T-helper 2 cell treated with Interferon-gamma antibody and Interleukin-4, amounts not matched to agents 5 μg/mL and 100 μg/mL, for 36 hours (primary cell): ENCODE measurements around the gene COL18A1.

ENCODE experiments used
- DNase-seq: peaks from one replicate; pipeline ENCODE4 v3.0.0; 2021; ENCODE audit warnings: low spot score
- H3K27ac Mint-ChIP-seq: one replicate; pipeline ENCODE4 v1.8.0; 2021; ENCODE audit warnings: mild to moderate bottlenecking, mixed read lengths
- H3K27me3 Mint-ChIP-seq: one replicate; pipeline ENCODE4 v1.8.0; 2021; ENCODE audit warnings: low read depth, mixed read lengths
- H3K36me3 Mint-ChIP-seq: one replicate; pipeline ENCODE4 v1.8.0; 2021; ENCODE audit warnings: low read depth, mixed read lengths
- H3K4me1 Mint-ChIP-seq: one replicate; pipeline ENCODE4 v1.8.0; 2021; ENCODE audit warnings: low read depth, mixed read lengths
- H3K4me3 Mint-ChIP-seq: one replicate; pipeline ENCODE4 v1.8.0; 2022; ENCODE audit warnings: mild to moderate bottlenecking, moderate library complexity, mixed read lengths
- H3K9me3 Mint-ChIP-seq: one replicate; pipeline ENCODE4 v1.8.0; 2021; ENCODE audit warnings: mixed read lengths

COL18A1 gene

DNA sequence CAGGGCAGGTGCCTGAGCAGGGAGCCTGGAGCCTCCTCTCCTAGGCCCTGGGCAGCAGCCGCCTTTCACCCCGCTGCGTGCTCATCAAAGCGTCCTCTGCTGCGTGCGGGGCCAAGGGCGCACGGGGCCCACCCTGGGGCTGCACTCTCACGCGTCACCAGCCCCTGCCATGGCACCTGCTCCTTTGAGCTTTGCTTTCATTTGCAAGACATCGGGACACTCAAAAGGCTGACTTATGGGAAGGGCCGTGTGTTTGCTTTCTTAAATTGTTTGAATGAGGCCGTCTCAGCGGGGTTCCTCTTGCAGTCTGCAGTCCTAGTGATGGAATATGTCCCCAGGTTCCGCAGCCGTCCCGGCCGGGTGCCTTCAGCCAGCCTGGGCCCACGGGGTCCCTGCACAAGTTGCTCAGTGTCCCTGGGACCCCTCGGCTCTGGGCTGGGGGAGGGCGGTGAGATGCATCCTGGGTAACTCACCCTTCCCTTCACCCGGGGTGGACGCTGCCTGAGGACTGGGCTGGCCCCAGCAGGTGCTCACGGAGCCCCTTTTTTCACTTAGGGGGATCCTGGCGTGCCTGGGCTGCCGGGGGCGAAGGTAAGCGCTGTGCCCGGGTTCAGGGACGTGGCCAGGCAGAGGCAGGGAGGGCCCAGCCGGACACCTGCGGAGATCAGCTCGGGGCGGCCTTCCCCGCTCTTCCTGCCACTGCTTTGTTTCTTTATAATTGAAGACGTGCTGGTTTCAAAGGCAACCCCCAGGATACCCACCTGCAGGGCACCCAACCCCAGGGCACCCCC is 84.2 kb downstream of the COL18A1 start:
- Mint-ChIP-seq H3K27ac (no peak overlapping the region), H3K4me3 (no peak overlapping the region), H3K9me3 (no peaks in the 10 kb centered on the region), H3K36me3 (peaks cover 4% of the 10 kb centered on the region), H3K4me1 (peaks cover 4% of the 10 kb centered on the region), H3K27me3 (no peaks in the 10 kb centered on the region)
- DNase-seq = no peak

DNA sequence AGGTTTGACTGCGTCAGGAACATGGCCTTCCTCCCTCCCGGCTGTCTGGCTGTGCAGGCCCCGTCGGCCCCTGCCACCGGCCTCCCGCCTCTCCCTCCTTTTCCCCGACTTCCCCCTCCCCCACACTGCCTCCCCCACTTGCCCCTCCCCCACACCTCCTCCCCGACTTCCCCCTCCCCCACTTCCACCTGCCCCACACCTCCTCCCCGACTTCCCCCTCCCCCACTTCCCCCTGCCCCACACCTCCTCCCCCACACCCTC is 84.7 kb downstream of the COL18A1 start:
- no peak overlapping the region for H3K4me3 Mint-ChIP-seq
- H3K27ac Mint-ChIP-seq = no peak overlapping the region
- no peaks in the 10 kb centered on the region for H3K36me3 Mint-ChIP-seq
- DNase-seq = no peak
- H3K27me3 Mint-ChIP-seq = no peaks in the 10 kb centered on the region
- H3K9me3 Mint-ChIP-seq = no peaks in the 10 kb centered on the region
- H3K4me1 Mint-ChIP-seq = no peaks in the 10 kb centered on the region

DNA sequence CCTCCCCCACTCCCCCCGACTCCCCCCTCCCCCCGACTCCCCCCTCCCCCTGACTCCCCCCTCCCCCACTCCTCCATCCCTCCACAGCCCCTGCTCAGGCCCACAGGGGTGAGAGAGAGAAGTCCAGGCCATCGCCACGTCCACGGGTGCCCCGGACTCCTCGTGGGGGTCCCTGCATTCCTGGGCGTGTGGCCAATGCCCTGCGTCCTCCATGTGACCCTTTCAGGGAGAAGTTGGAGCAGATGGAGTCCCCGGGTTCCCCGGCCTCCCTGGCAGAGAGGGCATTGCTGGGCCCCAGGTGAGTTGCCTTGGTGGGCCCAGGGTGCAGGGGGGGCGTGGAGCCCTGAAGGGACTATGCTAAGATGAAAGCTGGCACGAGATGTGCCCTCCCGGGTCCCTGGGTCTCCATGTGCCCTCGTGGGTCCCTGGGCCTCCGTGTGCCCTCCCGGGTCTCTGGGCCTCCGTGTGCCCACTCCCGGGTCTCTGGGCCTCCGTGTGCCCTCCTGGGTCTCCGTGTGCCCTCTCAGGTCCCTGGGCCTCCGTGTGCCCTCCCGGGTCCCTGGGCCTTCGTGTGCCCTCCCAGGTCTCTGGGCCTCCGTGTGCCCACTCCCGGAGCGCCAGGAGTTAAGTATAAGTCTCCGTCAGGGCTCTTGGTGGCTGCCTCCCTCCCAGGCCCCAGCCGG is 85.2 kb downstream of the COL18A1 start:
- Mint-ChIP-seq H3K4me3 (no peak overlapping the region), H3K36me3 (no peaks in the 10 kb centered on the region), H3K27ac (no peak overlapping the region), H3K9me3 (no peaks in the 10 kb centered on the region), H3K4me1 (no peaks in the 10 kb centered on the region), H3K27me3 (no peaks in the 10 kb centered on the region)
- no peak for DNase-seq

DNA sequence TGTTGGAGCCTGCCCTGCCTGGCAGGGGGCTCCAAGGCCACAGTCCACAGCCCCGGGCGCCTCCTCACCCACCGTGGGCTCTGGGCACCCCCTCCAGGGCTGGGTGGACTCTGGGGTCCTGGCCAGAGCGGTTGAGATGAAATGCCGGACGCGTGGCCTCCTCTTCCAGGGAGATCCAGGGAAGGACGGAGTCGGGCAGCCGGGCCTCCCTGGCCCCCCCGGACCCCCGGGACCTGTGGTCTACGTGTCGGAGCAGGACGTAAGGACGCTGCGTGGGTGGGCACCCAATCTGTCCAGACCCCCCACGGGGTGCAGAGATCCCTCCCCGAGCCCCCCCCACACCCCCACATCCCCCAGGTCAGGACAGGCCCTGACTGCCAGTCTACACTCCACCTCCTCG is 86.1 kb downstream of the COL18A1 start:
- H3K27ac Mint-ChIP-seq = no peak overlapping the region
- H3K9me3 Mint-ChIP-seq = no peaks in the 10 kb centered on the region
- no peak for DNase-seq
- no peak overlapping the region for H3K4me3 Mint-ChIP-seq
- H3K36me3 Mint-ChIP-seq = no peaks in the 10 kb centered on the region
- H3K4me1 Mint-ChIP-seq = no peaks in the 10 kb centered on the region
- H3K27me3 Mint-ChIP-seq = no peaks in the 10 kb centered on the region

DNA sequence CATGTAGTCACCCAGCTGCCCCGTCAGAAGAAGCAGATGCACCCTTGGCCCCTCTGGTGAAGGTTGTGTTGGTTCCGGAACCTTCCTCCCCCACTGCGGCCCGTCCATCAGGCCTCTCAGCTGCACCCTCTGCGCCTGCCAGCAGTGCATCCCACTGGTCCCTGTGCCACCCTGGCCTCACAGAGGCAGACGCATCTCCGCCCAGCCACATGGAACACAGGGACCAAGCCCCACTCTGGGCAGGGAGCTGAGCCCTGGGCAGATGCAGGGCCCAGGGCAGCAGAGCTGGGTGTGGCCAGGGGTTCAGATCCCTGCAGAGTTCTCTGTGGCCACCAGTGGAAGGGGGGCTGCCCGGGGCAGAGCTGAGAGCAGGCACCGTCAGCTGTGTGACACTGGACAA is 86.7 kb downstream of the COL18A1 start:
- no peak for DNase-seq
- no peak overlapping the region for H3K4me3 Mint-ChIP-seq
- H3K36me3 Mint-ChIP-seq = no peaks in the 10 kb centered on the region
- no peak overlapping the region for H3K27ac Mint-ChIP-seq
- H3K27me3 Mint-ChIP-seq = no peaks in the 10 kb centered on the region
- no peaks in the 10 kb centered on the region for H3K4me1 Mint-ChIP-seq
- no peaks in the 10 kb centered on the region for H3K9me3 Mint-ChIP-seq

DNA sequence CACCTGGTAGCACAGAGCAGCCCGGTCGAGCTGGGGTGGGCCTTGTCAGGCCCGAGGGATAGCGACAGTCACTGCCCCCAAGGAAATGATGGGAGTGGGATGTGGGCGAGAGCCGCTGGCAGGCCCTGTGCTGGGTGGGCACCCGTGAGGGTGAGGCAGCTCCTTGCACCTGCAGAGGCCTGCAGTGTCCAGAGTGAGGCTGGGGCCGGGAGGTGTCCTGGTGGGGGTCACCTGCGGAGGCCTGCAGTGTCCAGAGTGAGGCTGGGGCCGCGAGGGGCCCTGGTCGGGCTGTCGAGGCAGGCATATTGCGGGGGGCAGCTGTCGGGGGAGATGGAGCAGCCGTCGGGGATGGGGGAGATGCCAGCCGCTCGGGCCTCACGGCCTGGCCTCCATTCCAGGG is 87.8 kb downstream of the COL18A1 start:
- no peaks in the 10 kb centered on the region for H3K4me1 Mint-ChIP-seq
- H3K4me3 Mint-ChIP-seq = no peak overlapping the region
- no peak overlapping the region for H3K27ac Mint-ChIP-seq
- no peaks in the 10 kb centered on the region for H3K27me3 Mint-ChIP-seq
- no peaks in the 10 kb centered on the region for H3K36me3 Mint-ChIP-seq
- DNase-seq = no peak
- no peaks in the 10 kb centered on the region for H3K9me3 Mint-ChIP-seq

DNA sequence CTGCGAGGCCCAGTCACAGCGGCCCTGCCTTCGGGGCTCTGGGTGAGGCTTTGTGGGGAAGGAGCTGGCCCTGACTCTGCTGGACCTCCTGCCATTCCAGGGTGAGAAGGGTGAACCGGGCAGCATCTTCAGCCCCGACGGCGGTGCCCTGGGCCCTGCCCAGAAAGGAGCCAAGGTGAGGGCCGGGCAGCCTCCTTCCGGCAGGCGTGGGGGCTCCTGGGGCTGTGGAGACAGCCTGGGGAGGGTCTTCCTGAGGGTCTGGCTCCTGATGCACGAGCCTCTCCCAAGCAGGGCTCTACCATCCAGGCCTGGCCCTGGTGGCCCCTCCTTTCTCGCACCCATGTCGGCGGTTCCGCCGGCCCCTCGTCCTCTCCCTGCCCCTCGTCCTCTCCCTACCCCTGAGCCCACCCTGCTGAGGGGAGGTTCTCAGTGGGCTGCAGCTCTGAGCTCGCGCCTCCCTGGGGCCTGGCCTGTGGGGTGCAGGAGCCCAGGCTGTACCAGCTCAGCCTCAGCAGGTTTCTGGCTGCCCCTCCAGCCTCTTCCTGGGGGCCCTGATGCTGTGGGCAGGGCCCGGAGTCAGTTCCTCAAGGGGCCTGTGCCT is 88.5 kb downstream of the COL18A1 start:
- Mint-ChIP-seq H3K27me3 (no peaks in the 10 kb centered on the region), H3K4me1 (no peaks in the 10 kb centered on the region), H3K36me3 (no peaks in the 10 kb centered on the region), H3K27ac (no peak overlapping the region), H3K4me3 (no peak overlapping the region), H3K9me3 (no peaks in the 10 kb centered on the region)
- no peak for DNase-seq

DNA sequence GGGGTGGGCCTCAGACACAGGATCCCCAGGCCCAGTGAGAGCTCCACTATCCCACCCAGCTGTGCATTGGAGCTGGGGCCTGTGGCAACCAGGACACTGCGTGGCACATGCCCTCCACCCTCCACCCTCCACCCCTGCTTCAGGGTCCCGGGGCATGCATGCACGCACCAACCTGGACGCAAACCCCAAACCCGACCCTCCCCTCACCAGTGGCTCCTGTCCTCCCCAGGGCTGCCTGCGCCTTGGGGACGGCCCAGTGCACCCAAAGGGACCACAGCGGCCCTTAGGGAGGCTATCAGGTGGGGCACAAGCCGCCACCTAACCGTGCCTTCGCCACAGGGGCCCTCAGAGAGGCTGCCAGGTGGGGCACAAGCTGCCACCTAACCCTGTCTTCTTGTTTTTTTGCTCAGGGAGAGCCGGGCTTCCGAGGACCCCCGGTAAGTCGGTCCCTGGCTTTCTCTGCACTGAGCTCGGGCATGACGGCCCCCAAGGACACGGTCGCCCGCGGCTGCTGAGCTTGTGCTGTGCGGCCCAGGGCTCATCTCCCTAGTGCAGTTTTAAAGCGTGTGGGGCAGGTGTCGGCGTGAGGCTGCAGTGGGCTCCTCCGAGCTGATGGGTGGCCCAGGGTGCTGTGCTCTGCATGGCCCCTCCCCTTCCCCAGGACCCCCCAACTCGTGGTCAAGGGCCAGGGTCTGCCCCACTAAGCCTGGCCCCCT is 89.3 kb downstream of the COL18A1 start:
- H3K9me3 Mint-ChIP-seq = no peaks in the 10 kb centered on the region
- no peak overlapping the region for H3K4me3 Mint-ChIP-seq
- no peaks in the 10 kb centered on the region for H3K27me3 Mint-ChIP-seq
- DNase-seq = no peak
- no peaks in the 10 kb centered on the region for H3K36me3 Mint-ChIP-seq
- H3K27ac Mint-ChIP-seq = no peak overlapping the region
- no peaks in the 10 kb centered on the region for H3K4me1 Mint-ChIP-seq

DNA sequence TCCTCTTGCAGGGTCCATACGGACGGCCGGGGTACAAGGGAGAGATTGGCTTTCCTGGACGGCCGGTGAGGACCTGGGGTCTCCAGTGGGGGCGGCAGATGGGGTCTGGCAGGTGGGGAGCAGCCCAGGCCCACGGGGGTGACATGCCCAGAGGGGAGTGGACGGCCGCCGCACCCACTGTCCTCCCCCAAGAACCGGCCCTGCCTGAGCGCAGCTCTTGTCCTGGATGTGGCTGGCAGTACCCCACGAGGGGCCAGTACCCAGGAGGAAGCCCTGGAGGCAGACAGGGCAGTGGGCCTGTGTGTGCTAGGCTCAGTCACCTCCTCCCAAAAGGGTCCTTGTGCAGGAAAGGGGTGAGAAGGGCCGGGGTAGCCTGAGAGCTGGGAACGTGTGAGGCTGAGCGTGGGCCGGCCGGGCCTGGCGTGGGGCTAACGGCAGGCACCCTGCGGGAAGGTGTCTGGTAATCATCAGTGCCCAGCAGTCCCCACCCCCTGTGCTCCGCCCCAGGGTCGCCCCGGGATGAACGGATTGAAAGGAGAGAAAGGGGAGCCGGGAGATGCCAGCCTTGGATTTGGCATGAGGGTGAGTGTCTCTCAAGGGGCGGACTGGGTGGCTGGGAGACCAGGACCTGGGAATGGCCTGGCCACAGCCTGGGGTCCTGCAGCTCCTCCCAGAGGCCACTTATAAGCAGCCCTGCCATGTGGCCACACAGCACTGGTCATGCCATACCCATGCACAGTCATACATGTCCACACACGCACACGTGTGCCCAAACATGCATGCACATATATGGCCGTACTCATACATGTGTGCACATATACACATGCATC is 90.1 kb downstream of the COL18A1 start:
- no peaks in the 10 kb centered on the region for H3K27me3 Mint-ChIP-seq
- H3K9me3 Mint-ChIP-seq = no peaks in the 10 kb centered on the region
- no peaks in the 10 kb centered on the region for H3K36me3 Mint-ChIP-seq
- no peak overlapping the region for H3K4me3 Mint-ChIP-seq
- no peak for DNase-seq
- H3K27ac Mint-ChIP-seq = no peak overlapping the region
- no peaks in the 10 kb centered on the region for H3K4me1 Mint-ChIP-seq

DNA sequence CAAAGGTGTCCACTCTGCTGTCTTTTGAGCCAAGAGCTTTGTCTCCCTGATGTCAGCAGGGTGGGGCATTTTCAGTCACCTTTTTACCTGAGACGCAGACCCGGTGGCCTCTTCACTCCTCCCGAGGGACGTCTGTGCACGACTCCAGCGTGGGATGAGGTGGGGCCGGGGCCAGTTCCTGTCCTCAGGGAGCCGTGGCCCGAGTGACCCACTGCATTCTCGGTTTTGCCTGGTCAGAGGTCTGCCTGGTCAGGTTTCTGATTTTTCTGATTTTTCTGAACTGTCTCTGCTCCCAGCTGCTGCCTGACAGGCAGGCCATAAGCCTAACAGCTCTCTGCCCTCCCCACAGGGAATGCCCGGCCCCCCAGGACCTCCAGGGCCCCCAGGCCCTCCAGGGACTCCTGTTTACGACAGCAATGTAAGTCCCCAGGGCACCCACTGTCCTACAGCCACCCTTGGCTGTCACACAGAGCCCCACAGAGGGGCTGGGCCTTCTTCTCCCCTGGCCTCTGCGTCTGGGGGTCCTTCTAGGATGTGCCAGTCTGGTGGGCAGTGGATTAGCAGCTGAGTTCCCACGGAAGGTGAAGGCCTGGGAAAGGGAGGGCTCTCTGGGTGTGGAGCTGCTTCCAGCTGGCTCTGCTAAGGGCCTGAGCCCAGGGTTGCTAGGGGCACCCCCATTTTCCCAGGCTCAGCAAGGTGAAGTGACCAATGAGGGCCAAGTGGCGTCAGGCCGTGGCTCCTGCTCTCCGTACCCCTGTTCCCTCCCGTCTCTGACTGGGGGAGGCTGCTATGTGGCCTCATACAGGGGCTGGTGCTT is 91.4 kb downstream of the COL18A1 start:
- no peak overlapping the region for H3K27ac Mint-ChIP-seq
- H3K4me3 Mint-ChIP-seq = no peak overlapping the region
- H3K27me3 Mint-ChIP-seq = no peaks in the 10 kb centered on the region

DNA sequence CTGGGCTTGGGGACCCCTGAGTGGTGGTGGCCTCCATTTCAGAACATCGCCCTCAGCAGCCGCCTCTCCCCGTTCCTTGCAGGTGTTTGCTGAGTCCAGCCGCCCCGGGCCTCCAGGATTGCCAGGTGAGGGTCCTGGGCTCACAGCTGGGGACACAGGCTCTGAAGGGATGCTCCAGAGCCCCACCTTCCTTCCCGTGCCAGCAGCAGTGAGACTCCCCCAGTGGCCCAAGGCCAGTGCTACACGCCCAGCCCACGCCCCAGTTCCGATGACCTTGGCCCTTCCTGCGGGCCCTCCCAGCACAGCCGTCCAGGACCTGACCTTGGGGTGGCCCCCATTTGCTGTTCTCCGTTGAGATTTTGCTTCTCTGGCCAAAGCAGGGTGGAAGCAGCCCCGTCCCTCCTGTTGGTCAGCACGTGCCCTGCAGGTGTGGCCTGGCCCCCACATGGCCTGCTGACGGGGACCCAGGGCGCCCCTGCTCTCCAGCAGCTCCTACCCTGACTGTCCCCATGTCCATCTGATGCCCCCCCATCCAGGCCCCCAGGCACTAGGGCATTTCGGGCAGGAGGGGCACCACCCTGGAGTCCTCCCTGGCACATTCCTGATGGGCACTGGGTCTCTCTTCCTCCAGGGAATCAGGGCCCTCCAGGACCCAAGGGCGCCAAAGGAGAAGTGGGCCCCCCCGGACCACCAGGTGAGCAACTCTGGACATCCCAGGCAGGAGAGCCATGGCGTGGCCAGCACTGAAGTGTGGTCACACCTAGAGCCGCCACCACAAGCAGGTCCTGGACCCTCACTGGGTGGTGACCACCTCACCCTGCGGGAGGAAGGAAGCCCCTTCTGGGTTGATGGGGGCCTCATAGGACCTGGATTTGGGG is 92.2 kb downstream of the COL18A1 start:
- H3K27me3 Mint-ChIP-seq = no peaks in the 10 kb centered on the region

More for the DNA sequence above, 91.4 kb downstream of the COL18A1 start:
- DNase-seq = no peak
- H3K4me1 Mint-ChIP-seq = no peaks in the 10 kb centered on the region
- no peaks in the 10 kb centered on the region for H3K9me3 Mint-ChIP-seq
- no peaks in the 10 kb centered on the region for H3K36me3 Mint-ChIP-seq

DNA sequence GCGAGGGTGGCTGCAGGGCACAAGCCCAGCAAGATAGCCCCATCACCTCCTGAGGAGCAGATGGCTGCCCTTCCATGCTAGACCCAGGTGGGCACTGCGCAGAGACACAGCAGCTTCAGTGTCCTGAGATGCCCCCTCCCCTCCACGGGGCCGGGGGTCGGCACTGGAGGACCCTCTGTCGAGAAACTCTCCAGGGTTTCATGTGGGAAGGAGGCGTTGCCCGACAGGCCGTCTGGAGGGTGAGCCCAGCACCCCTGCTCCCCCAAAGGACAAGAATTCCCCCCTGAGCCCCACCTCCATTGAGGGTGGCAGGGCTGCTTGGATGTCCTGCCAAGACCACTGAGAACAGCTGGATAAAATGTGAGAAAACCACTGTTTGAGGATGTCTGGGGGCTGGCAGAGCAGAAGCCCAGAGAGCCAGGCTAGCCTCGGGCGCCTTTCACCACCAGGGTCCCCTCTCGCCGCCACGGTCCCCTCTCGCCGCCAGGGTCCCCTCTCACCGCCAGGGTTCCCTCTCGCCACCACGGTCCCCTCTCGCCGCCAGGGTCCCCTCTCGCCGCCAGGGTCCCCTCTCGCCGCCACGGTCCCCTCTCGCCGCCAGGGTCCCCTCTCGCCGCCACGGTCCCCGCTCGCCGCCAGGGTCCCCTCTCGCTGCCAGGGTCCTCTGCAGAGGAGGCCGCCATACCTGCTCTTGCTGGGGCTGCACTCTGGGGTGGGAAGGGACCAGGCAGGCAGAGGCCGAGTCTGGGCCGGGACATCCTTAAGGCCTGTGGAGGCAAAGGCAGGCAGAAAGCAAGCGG is 93.1 kb downstream of the COL18A1 start:
- H3K27me3 Mint-ChIP-seq = no peaks in the 10 kb centered on the region
- H3K4me1 Mint-ChIP-seq = no peaks in the 10 kb centered on the region
- H3K36me3 Mint-ChIP-seq = no peaks in the 10 kb centered on the region
- no peaks in the 10 kb centered on the region for H3K9me3 Mint-ChIP-seq
- no peak for DNase-seq
- H3K4me3 Mint-ChIP-seq = no peak overlapping the region
- H3K27ac Mint-ChIP-seq = no peak overlapping the region

More for the DNA sequence above, 92.2 kb downstream of the COL18A1 start:
- no peaks in the 10 kb centered on the region for H3K9me3 Mint-ChIP-seq
- no peak for DNase-seq
- no peak overlapping the region for H3K27ac Mint-ChIP-seq
- no peaks in the 10 kb centered on the region for H3K36me3 Mint-ChIP-seq
- H3K4me3 Mint-ChIP-seq = no peak overlapping the region
- no peaks in the 10 kb centered on the region for H3K4me1 Mint-ChIP-seq
